Activated CD8-positive, alpha-beta memory T cell treated with anti-CD3 and anti-CD28 coated beads for 36 hours (primary cell): ENCODE data around the gene PGLYRP2. TPM values are rescaled to one million over a fixed set of nuclear protein-coding genes. Genes with fewer than 3 reads are reported as not detected.
"Not testable (repeated sequence)": the region's sequence is repeated elsewhere in the genome, so short reads cannot be mapped to it uniquely, and the experiment has no call there.

Experiments
- CTCF ChIA-PET: fragments of 350-600 bp; sonication (Branson Sonifier 250); formaldehyde crosslinking; loops from one replicate; lab custom pipeline; 2021; ENCODE audit warnings: antibody characterized with exemption; lab: Charles Lee
- POLR2A ChIA-PET: fragments of 350-600 bp; sonication (Branson Sonifier 250); formaldehyde crosslinking; loops from one replicate; lab custom pipeline; 2021; ENCODE audit warnings: antibody characterized with exemption; lab: Charles Lee
- total RNA-seq, 2 experiments: library from RNA; stranded (reverse); gene quantifications; one replicate each; pipeline ENCODE4 v1.2.3, GENCODE V29; 2021

The PGLYRP2 gene
- total RNA-seq, 2 experiments from 2014 or later, result not detected

DNA sequence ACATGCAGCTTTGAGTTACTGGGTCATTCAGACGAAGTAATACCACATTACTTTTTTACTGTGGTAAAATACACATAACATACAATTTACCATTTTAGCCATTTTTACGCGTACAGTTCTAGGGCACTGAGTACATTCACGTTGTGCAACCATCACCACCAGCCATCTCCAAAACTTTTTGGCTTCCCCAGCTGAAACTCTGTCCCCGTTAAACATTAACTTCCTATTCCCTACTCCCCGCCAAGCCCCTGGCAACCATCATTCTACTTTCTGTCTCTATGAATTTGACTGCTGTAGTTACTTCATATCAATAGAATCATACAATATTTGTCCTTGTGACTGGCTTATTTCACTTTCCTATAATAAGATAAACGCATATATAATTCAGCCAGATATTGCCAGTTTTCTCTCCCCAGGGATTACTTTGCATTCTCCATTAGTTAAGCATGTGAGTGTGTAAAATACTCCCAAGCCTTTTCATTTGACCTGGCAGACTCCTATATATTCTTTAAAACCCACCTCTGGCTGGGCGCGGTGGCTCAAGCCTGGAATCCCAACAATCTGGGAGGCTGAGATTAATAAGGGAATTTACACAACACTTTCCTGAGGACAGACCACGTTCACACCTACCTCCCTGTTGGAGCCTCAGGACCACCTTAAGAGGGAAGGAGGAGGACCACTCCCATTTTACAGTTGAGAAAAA, 19.0 kb upstream of the PGLYRP2 start:
- CTCF ChIA-PET, result no interaction called here
- POLR2A ChIA-PET, result no interaction called here

DNA sequence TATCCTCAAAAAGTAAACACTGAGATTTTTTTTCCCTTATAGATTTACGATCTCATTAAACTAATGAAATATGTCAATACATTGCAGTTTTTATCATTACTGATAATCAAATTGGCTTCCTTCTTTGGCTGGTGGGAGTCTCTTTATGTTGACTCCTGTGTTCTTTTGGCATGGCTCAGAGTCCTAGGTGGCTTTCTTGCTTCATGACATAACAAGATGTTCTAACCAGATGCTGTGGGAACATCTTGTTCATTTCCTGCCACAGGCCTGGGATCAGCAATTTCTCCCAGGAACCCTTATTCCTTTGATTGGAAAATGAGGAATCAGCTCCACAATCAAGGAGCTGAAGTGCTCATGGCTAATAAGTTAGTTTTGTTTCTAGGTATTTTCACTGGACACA, 15.8 kb upstream of the PGLYRP2 start:
- ChIA-PET POLR2A (no interaction called here), CTCF (no interaction called here)

DNA sequence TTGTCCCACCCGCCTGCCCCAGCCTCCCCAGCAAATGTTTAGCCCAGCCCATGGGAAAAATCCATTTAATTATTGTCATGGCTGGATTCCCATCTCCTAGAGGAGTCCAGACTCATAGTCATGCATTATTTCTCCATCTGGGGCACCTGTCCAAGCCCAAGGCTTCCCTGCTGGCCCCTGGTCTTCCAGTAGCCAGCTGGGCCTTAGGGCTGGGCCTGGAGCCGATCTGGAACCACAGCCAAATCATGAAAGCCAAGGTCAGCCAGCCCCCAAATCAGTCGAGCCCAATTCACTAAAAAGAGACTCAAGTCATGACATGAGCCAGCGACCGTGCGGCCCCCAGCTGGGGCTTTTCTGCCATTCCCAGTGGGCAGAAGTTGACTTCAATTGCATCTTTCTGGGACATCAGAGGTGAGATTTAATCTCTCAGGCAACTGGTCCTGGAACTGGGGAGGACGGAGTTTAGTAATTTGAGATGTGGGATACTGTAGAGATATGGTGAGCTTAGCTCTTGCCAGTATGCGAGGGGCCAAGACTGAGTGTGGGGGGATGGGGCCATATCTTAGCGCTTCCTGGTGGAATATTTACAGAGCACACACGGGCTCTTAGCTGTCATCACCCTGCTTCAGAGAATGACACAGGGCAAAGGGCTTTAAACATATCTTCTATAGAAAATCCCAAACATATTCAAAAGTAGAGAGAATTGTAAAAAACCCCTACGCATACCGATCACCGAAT, 9.4 kb upstream of the PGLYRP2 start:
- ChIA-PET CTCF (no interaction called here), POLR2A (no interaction called here)

DNA sequence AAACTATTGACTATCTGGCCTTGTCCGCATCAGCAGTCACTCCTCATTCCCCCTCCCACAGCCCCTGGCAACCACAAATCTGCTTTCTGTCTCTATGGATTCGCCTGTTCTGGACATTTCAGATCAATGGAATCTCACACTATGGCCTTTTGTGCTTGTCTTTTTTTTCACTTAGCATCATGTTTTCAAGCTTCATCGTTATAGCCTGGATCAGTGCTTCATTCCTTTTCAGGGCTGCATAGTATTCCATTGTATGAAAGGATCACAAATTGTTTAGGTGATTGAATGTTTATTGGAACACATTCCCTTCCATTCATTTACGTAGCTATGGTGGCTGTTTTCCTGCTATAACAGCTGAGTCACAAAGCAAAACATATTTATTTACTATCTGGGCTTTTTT, 7.7 kb upstream of the PGLYRP2 start:
- CTCF ChIA-PET, result interaction anchor here (0.7 kb wide), 1 partner anchor 69 kb away, joined by 3 read pairs; no protein-coding TSS in a partner anchor

DNA sequence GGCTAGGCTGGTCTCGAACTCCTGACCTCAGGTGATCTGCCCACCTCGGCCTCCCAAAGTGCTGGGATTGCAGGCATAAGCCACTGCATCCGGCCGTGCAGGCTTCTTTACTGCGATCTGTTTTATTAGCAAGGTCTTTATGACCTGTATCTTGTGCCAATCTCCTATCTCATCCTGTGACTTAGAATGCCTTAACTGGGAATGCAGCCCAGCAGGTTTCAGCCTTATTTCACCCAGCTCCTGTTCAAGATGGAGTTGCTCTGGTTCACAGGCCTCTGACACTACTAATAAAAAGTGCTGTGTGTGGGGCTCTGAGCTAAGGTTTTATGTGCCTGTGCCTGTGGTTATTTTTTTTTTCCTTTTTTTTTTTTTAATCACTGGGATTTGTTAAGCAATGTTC, 6.5 kb upstream of the PGLYRP2 start:
- POLR2A ChIA-PET, result interaction anchor here (0.7 kb wide), 1 partner anchor 667 kb away, joined by 5 read pairs; no protein-coding TSS in a partner anchor
- CTCF ChIA-PET, result interaction anchor here (0.6 kb wide), 1 partner anchor 502 kb away, joined by 3 read pairs; no protein-coding TSS in a partner anchor

More for the DNA sequence above, 7.7 kb upstream of the PGLYRP2 start:
- POLR2A ChIA-PET, result no interaction called here

DNA sequence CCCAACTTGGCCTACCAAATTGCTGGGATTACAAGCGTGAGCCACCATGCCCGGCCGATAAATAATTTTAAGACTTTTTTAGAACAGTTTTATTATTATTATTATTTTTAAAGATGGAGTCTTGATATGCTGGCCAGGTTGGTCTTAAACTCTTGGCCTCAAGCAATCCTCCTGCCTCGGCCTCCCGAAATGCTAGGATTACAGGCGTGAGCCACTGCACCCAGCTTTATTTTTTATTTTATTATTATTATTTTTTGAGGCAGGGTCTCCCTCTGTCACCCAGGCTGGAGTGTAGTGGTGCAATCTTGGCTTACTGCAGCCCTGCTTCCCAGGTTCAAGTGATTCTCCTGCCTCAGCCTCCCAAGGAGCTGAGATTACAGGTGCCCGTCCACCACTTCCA, 1.7 kb upstream of the PGLYRP2 start:
- CTCF ChIA-PET, result interaction anchor here (0.6 to 1.1 kb wide), 2 partner anchors 22 to 75 kb away, joined by 3 to 4 read pairs; no protein-coding TSS in a partner anchor
- POLR2A ChIA-PET, result not testable (repeated sequence)

DNA sequence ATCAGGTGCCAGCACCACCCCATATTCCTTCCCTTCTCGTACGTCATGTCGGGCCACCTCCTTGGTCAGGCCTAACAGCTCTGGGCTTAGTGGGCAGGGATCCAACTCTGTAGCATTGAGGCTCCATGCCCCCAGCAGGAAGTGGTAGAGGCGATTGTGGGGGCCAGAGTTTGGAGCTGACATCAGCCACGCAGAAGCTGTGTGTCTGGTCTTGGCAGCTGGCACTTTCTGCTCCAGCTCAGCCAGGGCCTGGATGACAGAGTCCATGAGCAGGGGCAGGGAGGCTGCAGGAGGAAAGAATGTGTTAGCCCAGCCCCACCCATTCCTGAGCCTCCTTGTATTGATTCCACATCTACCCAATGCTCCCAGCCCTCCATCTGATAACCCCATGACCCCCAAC, 3.0 kb downstream of the PGLYRP2 start:
- CTCF ChIA-PET, result no interaction called here

DNA sequence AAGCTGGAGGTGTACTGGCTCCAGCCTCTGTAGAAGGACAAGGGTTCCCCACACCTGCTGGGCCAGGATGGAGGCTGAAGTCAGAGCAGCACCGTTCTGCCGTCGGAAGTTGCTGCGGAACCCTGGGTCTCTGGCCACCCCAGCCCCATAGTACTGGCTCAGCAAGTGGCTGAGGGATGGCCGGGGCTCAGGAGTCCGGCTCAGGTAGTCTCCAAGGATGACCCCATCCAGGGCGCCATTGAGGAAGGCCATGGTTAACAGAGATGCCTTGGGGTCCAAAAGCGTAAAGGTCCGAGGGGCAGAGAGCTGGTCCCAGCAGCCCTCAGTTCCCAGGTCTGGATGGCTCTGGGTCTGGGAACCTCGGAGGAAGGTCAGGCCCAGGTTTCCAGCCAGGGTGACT, 3.7 kb downstream of the PGLYRP2 start:
- ChIA-PET CTCF (no interaction called here), POLR2A (no interaction called here)

More for the DNA sequence above, 3.0 kb downstream of the PGLYRP2 start:
- POLR2A ChIA-PET, result no interaction called here

DNA sequence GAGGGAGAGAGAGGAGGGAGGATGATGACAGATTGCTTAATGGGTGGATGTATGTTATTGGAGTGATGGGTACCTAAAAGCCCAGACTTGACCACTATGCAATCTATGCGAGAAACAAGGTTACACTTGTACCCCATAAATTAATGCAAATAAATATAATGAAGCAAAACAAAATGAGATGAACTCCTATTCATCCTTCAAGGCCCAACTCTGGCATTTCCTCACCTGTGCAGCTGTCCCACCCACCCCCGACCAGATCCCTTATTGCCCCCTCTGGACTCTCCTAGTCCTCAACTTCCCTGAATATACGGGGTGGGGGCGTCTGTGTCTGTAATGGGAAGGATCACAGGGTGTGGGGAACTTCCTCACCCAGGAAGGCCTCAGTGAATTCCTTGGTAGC, 4.1 kb downstream of the PGLYRP2 start:
- ChIA-PET POLR2A (no interaction called here), CTCF (no interaction called here)

DNA sequence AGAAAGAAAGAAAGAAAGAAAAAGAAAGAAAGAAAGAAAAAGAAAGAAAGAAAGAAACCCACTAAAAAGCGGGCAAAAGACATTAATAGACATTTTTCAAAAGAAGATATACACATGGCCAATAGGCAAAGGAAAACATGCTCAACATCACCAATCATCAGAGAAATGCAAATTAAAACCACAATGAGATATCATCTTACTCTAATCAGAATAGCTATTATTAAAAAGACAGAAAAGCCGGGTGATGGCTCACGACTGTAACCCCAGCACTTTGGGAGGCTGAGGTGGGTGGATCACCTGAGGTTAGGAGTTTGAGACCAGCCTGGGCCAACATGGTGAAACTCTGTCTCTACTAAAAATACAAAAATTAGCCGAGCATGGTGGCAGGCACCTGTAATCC, 5.5 kb downstream of the PGLYRP2 start:
- CTCF ChIA-PET, result interaction anchor here (1.0 kb wide), 1 partner anchor 82 kb away, joined by 3 read pairs; no protein-coding TSS in a partner anchor
- POLR2A ChIA-PET, result not testable (repeated sequence)

DNA sequence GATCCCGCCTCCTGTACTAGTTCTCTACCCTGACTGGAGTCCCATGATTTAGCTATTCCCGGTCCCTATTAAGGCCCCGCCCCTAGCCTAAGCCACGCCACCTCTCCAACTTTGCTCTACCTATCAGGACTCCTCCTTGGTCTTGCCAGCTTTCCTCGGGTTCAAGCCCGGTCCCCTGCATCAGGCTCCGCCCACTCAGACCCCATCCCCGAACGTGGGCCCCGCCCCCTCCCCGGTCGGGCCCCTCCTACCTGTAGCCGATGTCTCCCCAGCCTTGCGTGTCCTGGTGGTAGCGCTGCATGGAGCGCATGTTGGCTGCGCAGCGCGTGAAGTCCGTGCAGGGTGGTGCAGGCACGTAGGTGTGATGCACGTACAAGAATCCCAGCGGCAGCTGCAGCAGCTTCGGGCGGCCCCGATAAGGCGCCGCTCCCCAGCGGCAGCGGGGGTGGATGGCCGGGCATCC, 7.6 kb downstream of the PGLYRP2 start:
- ChIA-PET POLR2A (no interaction called here), CTCF (no interaction called here)

DNA sequence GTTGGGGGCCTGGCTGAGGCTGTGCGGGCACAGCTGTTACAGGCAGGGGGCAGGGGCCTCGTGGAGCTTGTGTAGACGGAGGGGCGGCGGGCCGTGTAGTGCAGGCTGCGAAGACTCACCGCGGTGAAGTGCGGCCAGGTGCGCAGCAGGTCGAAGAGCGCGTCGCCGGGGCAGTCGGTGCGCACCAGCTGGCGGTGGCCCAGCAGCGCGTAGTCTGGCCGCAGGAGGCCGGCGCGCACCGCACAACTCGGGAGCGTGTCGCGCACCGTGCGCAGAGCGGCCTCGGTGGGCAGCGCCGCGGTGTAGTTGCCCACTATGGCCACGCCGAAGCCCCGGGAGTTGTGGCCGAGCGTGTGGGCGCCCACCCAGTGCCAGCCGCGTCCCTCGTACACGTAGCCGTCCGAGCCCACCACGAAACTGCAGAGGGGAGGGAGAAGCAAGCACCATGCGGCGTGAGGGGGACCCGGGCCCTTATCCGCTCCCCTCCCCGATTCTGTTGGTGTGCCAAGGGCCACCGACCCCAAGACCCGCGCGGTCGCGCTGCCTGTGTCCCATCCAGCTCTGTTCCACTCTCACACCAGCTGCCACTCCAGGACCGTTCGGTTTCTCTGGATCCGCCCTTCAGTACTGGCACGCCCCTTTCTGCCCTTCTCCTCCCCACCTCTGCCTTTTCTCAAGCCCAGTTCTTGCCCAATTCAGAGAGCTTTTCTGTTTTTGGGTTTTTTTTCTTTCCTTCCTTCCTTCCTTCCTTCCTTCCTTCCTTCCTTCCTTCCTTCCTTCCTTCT, 9.6 kb downstream of the PGLYRP2 start:
- ChIA-PET CTCF (interaction anchor here (0.6 to 2.7 kb wide), 5 partner anchors 13 to 86 kb away, joined by 3 to 10 read pairs (median 4); partner anchors contain the start of gene AKAP8L), POLR2A (interaction anchor here (1.0 kb wide), 1 partner anchor 81 kb away, joined by 3 read pairs; no protein-coding TSS in a partner anchor)

DNA sequence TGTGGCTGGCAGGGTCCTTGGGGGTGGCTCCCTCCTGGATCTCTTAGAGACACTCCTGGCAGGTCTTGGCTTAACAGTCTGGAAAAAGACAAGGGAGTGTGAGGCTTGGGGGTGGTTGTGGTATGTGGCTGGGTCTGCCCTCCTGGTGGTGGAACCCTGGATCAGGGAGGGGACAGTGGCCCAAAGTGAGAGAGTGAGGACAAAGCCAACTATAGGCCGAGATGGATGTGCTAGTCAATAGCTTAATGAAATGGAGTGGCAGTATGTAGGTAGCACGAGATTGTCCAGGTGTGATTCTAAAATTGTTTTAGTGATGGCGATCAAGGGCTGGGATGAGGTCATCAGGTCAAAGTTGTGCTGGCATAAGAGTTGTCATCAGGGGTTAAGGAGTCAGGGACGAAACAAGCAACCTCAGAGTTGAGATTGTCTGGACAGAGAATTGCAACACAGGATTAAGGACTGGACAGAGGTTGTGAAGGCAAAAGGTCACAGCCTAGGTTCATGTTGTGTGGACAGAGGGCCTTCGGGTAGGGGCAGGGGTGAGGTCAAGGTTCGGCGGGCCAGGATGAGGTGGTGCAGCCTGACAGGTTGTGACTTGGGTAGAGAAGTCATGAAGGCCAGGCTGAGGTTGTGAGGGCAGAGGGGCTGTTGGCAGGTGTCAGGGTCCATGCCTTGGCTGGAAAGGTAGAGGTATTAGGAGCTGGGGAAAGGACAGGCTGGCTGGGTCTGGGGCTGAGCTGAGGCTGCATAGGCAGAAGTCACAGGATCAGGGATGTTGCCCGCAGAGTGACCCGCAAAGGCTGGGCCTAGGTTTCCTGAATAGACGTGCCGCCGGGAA, 10.4 kb downstream of the PGLYRP2 start:
- CTCF ChIA-PET, result interaction anchor here (0.8 to 2.7 kb wide), 4 partner anchors 13 to 87 kb away, joined by 3 to 10 read pairs (median 5); partner anchors contain the start of gene AKAP8L
- POLR2A ChIA-PET, result no interaction called here

DNA sequence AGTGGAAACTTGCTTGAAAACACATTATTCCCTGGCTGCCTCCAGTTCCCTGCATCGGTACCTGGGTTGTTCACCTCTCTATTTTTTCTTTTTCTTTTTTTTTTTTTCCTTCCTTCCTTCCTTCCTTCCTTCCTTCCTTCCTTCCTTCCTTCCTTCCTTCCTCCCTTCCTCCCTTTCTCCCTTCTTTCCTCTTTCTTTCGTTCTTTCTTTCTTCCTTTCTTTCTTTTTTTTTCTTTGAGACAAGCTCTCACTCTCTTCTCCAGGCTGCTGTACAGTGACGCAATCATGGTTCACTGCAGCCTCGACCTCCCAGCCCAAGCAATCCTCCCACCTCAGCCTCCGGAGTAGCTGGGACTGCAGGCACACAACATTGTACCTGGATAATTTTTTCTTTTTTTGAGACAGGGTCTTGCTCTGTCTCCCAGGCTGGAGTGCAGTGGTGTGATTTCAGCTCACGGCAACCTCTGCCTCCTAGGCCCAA, 11.5 kb downstream of the PGLYRP2 start:
- CTCF ChIA-PET, result interaction anchor here (0.6 to 2.7 kb wide), 9 partner anchors 35 to 105 kb away, joined by 3 to 10 read pairs (median 3); no protein-coding TSS in a partner anchor
- POLR2A ChIA-PET, result interaction anchor here (0.5 to 1.2 kb wide), 7 partner anchors 35 to 1346 kb away, joined by 3 to 6 read pairs (median 3); no protein-coding TSS in a partner anchor

DNA sequence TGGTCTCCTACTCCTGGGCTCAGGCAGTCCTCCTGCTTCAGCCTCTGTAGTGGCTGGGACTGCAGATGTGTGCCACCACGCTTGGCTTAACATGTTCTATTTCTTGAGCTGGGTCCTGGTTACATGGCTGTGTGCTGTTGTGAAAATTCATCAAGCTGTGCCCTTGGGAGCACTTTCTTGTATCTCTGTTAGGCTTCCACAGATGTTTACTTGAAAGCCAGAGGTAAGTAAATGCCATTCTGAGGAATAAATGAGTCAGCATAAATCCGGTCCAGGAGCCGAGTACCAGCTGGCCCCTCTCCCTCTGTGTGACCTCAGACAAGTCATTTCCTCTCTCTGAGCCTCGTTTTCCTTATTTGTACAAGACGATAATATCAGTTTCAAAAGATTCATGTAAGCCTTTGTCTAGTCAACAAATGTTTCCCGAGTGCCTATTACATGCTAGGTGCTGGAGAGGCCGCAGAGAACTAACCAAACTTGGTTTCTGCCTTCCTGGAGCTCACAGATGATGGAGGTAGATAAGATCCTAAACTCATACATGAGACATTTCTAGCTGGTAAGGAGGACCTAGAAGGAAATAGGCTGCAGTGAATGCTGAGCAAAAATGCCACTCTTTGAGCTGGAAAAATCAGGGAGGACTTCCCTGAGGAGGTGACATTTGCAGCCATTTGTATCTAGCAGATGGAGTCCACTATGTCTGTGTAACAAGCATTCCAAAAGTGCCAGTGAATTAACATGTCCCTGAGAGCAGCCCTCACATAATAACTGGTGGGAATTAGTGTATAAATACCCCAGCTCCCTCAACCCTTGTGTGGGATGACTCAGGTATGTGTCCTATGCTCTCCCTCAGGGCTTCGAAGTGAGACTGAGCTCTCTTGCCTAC, 12.2 kb downstream of the PGLYRP2 start:
- POLR2A ChIA-PET, result interaction anchor here (0.5 to 1.2 kb wide), 7 partner anchors 34 to 667 kb away, joined by 3 to 6 read pairs (median 3); no protein-coding TSS in a partner anchor
- CTCF ChIA-PET, result interaction anchor here (0.6 to 2.1 kb wide), 10 partner anchors 34 to 781 kb away, joined by 3 to 8 read pairs (median 3); partner anchors contain the start of gene AKAP8L
